ENCODE data around the gene PIEZO2. TPM values are rescaled to one million over a fixed set of nuclear protein-coding genes. Genes with fewer than 3 reads are reported as not detected.

The PIEZO2 gene
- total RNA-seq, 1 donor from 2014 or later = 4.2 TPM

DNA sequence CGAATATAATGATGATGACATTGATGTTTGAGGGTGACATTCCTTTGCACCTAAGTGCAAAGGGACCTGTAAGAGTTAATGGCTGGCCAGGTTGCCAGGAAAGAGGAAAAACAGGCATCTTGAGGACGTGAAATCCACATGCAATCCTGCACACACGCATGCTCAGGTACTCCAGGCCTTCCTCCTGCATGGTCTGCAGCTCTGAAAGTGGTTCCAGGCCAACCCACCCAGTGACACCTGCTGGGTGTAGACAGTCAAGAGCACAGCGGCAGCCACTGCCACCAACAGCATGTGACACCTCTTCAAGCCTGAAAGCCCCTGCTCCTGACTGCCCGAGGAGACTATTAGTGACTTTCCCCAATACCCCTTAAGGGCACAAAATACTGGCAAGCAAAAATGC is 101.6 kb downstream of the PIEZO2 start:
- Mint-ChIP-seq H3K27ac (no peak overlapping the region), H3K9me3 (peaks cover 2% of the 10 kb centered on the region), H3K36me3 (peaks cover 2% of the 10 kb centered on the region), H3K27me3 (ENCODE audit: insufficient read depth, low read depth) (no peaks in the 10 kb centered on the region), H3K4me1 (peaks cover 5% of the 10 kb centered on the region), H3K4me3 (no peak overlapping the region)
- DNase-seq (ENCODE audit: low spot score) = no peak
- Histone ChIP-seq H2AFZ (replicated peaks) (no peak overlapping the region), H3K27ac (no peak overlapping the region), H3F3A (ENCODE audit: low read depth) (no peaks in the 10 kb centered on the region), H3K4me1 (no peaks in the 10 kb centered on the region), H3K79me2 (ENCODE audit: low read depth) (no peaks in the 10 kb centered on the region), H3K36me3 (no peaks in the 10 kb centered on the region), H3K4me3 (no peak overlapping the region), H3K9me3 (ENCODE audit: low read depth) (no peaks in the 10 kb centered on the region), H3K9ac (no peak overlapping the region), H3K27me3 (no peaks in the 10 kb centered on the region), H3K4me2 (no peak overlapping the region), H4K20me1 (ENCODE audit: low read depth) (no peaks in the 10 kb centered on the region)
- TF ChIP-seq EZH2 (IDR thresholded peaks at IDR 0.05) (no peak), EZH2phosphoT487 (IDR thresholded peaks at IDR 0.05) (no peak), CTCF (IDR thresholded peaks at IDR 0.05) (no peak)

DNA sequence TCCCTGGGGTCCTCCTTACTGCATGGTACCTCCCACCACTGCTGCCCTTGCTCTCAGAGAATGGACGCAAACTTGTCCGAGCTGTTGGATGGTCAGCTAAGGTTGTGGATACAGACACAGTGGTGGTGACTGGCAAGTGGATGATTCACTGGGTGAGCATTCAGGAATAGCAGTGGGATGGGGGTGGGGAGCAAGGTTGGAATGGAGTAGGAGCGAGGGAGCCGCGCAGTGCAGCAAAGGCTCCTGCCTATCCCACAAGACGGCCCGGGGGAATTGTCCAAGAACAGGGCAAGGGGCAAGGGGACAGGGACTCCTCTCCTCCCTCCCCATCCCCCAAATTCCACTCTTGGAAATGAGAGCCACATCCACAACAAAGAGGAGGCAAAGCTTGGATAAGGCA is 102.2 kb downstream of the PIEZO2 start:
- TF ChIP-seq CTCF (IDR thresholded peaks at IDR 0.05) (no peak), EZH2 (IDR thresholded peaks at IDR 0.05) (no peak), EZH2phosphoT487 (IDR thresholded peaks at IDR 0.05) (no peak)
- H3K27me3 Mint-ChIP-seq (ENCODE audit: insufficient read depth, low read depth) = no peaks in the 10 kb centered on the region
- H3K9me3 ChIP-seq (ENCODE audit: low read depth) = no peaks in the 10 kb centered on the region
- H3K9me3 Mint-ChIP-seq = peaks cover 2% of the 10 kb centered on the region
- H3K36me3 Mint-ChIP-seq = peaks cover 2% of the 10 kb centered on the region
- no peak overlapping the region for H3K4me3 ChIP-seq
- H3K4me1 Mint-ChIP-seq = peaks cover 5% of the 10 kb centered on the region
- no peak overlapping the region for H3K27ac Mint-ChIP-seq
- DNase-seq (ENCODE audit: low spot score) = no peak
- H3K4me1 ChIP-seq = no peaks in the 10 kb centered on the region
- H3K4me3 Mint-ChIP-seq = no peak overlapping the region
- H3K4me2 ChIP-seq = no peak overlapping the region
- H4K20me1 ChIP-seq (ENCODE audit: low read depth) = no peaks in the 10 kb centered on the region
- H2AFZ ChIP-seq (replicated peaks) = no peak overlapping the region
- H3K27me3 ChIP-seq = no peaks in the 10 kb centered on the region
- H3K36me3 ChIP-seq = no peaks in the 10 kb centered on the region
- H3K9ac ChIP-seq = no peak overlapping the region
- no peaks in the 10 kb centered on the region for H3K79me2 ChIP-seq (ENCODE audit: low read depth)
- H3K27ac ChIP-seq = no peak overlapping the region
- H3F3A ChIP-seq (ENCODE audit: low read depth) = no peaks in the 10 kb centered on the region

DNA sequence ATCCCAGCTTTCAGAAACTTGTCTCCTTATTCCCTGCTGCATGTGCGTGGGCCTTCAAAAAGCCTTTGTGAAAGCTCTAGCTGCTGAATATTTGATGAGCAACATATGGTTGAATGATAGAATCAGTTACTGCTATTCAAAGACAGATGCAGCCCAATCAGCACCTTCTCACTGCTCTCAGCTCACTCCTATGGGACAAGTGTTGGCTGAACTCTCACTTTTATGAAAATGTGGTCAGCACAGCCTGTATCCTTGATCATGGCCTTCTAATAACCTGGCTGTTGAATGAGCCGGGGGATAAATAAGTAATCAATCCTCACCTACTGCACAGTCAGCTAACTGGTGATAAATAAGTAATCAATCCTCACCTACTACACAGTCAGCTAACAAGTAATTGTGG is 103.2 kb downstream of the PIEZO2 start:
- Mint-ChIP-seq H3K27me3 (ENCODE audit: insufficient read depth, low read depth) (no peaks in the 10 kb centered on the region), H3K9me3 (peaks cover 2% of the 10 kb centered on the region), H3K27ac (no peak overlapping the region), H3K36me3 (peaks cover 2% of the 10 kb centered on the region), H3K4me3 (no peak overlapping the region), H3K4me1 (peaks cover 5% of the 10 kb centered on the region)
- DNase-seq (ENCODE audit: low spot score) = no peak
- TF ChIP-seq EZH2phosphoT487 (IDR thresholded peaks at IDR 0.05) (no peak), CTCF (IDR thresholded peaks at IDR 0.05) (no peak), EZH2 (IDR thresholded peaks at IDR 0.05) (no peak)
- H3K4me2 ChIP-seq = no peak overlapping the region
- no peak overlapping the region for H2AFZ ChIP-seq (replicated peaks)
- no peaks in the 10 kb centered on the region for H4K20me1 ChIP-seq (ENCODE audit: low read depth)
- H3K36me3 ChIP-seq = no peaks in the 10 kb centered on the region
- H3K4me3 ChIP-seq = no peak overlapping the region
- no peaks in the 10 kb centered on the region for H3K27me3 ChIP-seq
- H3K9ac ChIP-seq = no peak overlapping the region
- H3F3A ChIP-seq (ENCODE audit: low read depth) = no peaks in the 10 kb centered on the region
- H3K79me2 ChIP-seq (ENCODE audit: low read depth) = no peaks in the 10 kb centered on the region
- no peaks in the 10 kb centered on the region for H3K4me1 ChIP-seq
- H3K9me3 ChIP-seq (ENCODE audit: low read depth) = no peaks in the 10 kb centered on the region
- H3K27ac ChIP-seq = no peak overlapping the region
